Fibroblast of the aortic adventitia (primary cell): ENCODE data around the gene RTN4R. TPM values are rescaled to one million over a fixed set of nuclear protein-coding genes. Genes with fewer than 3 reads are reported as not detected.

Source experiments
- DNase-seq: peaks from one replicate; pipeline ENCODE4 v3.0.0-alpha.2; 2010; ENCODE audit warnings: low read depth
- H3K4me3 ChIP-seq: 2 replicates; pipeline ENCODE4 v1.5.1; 2011; ENCODE audit warnings: low read depth, mild to moderate bottlenecking, control low read depth, low read length, moderate library complexity
- CTCF ChIP-seq: IDR thresholded peaks from 2 replicates; pipeline ENCODE4 v1.5.1; 2011; ENCODE audit warnings: mild to moderate bottlenecking, low read length, control low read depth, inconsistent platforms; ENCODE audit not compliant: insufficient read depth
- total RNA-seq: library from RNA; depleted of rRNA; stranded (reverse); fragments of >200 nt; gene quantifications from 2 replicates; pipeline ENCODE4 v1.2.3, GENCODE V29; 2012; ENCODE audit warnings: low replicate concordance

The RTN4R gene
- total RNA-seq, 1 donor = 0.09 TPM

- no peak for DNase-seq
- H3K4me3 ChIP-seq = no peak overlapping the region
- no peak for TF ChIP-seq CTCF
Measured at GRCh38 chr22:20213833-20214708, 54.0 kb downstream of the RTN4R start.

GRCh38 chr22:20212754-20213699, 55.1 kb downstream of the RTN4R start:
- H3K4me3 ChIP-seq = no peak overlapping the region
- DNase-seq = no peak
- no peak for TF ChIP-seq CTCF

DNA sequence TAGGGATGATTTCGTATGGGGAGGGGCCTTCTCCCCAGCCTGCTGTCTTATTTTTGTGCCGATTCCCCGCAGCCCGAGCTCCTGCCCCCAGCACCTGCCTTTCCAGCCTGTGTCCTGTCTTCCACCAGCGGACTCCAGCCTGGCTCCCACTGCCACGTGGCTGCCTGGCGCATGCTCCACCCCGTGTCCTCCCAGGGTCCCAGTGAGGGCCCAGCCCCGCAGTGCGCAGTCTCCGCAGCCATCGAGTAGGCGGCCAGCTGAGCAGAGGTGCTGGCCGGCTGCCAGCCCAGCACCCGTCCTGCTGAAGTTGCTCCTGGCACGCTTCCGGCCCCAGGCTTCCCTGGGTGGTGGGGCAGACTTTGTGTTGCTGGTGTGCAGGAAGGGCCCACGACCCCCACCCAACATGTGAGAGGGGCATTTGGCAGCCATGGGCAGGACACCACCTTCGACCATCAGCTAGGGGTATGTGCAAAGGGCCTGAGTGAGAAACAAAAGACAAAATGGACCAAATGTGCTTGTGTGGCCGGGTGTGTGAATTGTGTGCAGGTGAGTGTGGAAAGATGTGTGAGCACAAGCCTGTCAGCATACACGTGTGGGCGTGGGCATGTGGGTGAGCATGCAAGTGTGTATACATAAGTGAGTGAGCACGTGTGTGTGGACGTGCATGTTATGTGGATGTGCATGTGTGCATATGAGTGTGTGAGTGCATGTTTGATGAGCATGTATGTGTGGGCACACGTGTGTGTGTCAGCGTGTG, 55.9 kb downstream of the RTN4R start:
- no peak for DNase-seq
- no peak for TF ChIP-seq CTCF
- no peak overlapping the region for H3K4me3 ChIP-seq

DNA sequence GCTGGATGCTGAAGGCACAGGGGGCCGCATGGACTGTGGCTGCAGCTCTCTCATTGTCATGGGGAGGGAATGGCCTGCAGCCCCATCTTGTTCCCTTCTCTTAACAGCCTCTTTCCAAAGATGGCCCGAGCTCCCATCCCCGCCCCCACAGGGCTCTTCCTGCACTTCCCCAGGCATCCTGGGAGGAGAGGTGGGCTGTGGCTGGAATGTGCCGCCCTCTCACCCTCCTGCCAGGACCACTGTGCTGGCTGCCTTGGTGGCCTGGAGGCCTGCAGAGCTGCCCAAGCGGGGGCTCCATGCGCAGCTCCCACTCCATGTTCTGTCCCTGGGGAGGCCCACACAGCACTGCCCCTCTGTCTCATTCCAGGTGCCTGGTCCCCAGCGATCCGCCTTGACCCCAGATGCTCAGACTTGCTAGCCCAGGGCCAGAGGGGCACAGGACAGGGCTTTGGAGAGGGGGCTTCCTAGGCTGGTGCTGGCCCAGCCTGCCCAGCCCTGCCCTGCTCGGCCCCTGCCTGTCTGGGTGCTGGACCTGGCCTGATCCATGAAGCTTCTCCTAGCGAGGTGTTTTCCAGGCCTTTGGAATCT, 56.6 kb downstream of the RTN4R start:
- TF ChIP-seq CTCF = no peak
- DNase-seq = no peak
- H3K4me3 ChIP-seq = no peak overlapping the region

- TF ChIP-seq CTCF = no peak
Measured at GRCh38 chr22:20210473-20211059, 57.6 kb downstream of the RTN4R start.

More at GRCh38 chr22:20210473-20211059, 57.6 kb downstream of the RTN4R start:
- no peak overlapping the region for H3K4me3 ChIP-seq
- no peak for DNase-seq
